Measurements from ENCODE around the gene TEAD3. TPM values are rescaled to one million over a fixed set of nuclear protein-coding genes. Genes with fewer than 3 reads are reported as not detected.
A peak's percentile ranks its signal among the peaks of the same experiment; 100 is the strongest.
"Not testable (repeated sequence)": the region's sequence is repeated elsewhere in the genome, so short reads cannot be mapped to it uniquely, and the experiment has no call there.

TEAD3 gene
- total RNA-seq (2014; rRNA removed; shearing (Covaris generic); ENCODE audit: low replicate concordance): not detected in 2 replicates

- H3K27me3 ChIP-seq (ENCODE audit: low read length): no peaks in the 10 kb centered on the region
- H3K9ac ChIP-seq (ENCODE audit: low read length): peak within 1 kb of the TSS; percentile 45
- peak within 1 kb of the TSS; percentile 65 for H3K4me2 ChIP-seq (ENCODE audit: low read depth, low read length, poor library complexity, severe bottlenecking)
- H3K4me3 ChIP-seq (ENCODE audit: low read length): peak within 1 kb of the TSS; percentile 61
- H3K79me2 ChIP-seq (ENCODE audit: low read length): no peaks in the 10 kb centered on the region
- H3K9me3 ChIP-seq (ENCODE audit: low read length): no peaks in the 10 kb centered on the region
- H3K36me3 ChIP-seq (ENCODE audit: insufficient read depth, low read length): no peaks in the 10 kb centered on the region
- H4K20me1 ChIP-seq (ENCODE audit: insufficient read depth, low read depth, low read length): 0 out of 2 replicates have a peak, but pooled peaks cover 4% of the 10 kb centered on the region
- peak; percentile 64 for DNase-seq
- H3K27ac ChIP-seq (ENCODE audit: low read length): no peak within 1 kb of the TSS
- no peak within 1 kb of the TSS for H2AFZ ChIP-seq (ENCODE audit: low read length)
- peaks cover 3% of the 10 kb centered on the region; the same call in 1 of the 2 replicates for H3K4me1 ChIP-seq (ENCODE audit: low read length)
- no peaks in the 10 kb centered on the region for H3K9me2 ChIP-seq (replicated peaks; ENCODE audit: insufficient read depth, low read length)
These were observed at the start of gene TEAD3 for GRCh38 chr6:35496841-35497570. TEAD3 (minus strand) TSS chr6:35497079.

GRCh38 chr6:35544769-35545361 is 48.0 kb upstream of the TEAD3 start:
- Histone ChIP-seq H3K4me3 (ENCODE audit: low read length) (no peak overlapping the region), H3K4me2 (ENCODE audit: low read depth, low read length, poor library complexity, severe bottlenecking) (no peak overlapping the region), H3K9ac (ENCODE audit: low read length) (no peak overlapping the region), H4K20me1 (ENCODE audit: insufficient read depth, low read depth, low read length) (no peaks in the 10 kb centered on the region), H3K27me3 (ENCODE audit: low read length) (no peaks in the 10 kb centered on the region), H3K27ac (ENCODE audit: low read length) (no peak overlapping the region), H3K36me3 (ENCODE audit: insufficient read depth, low read length) (no peaks in the 10 kb centered on the region), H3K9me3 (ENCODE audit: low read length) (peaks cover 4% of the 10 kb centered on the region), H2AFZ (ENCODE audit: low read length) (no peak overlapping the region), H3K4me1 (ENCODE audit: low read length) (no peaks in the 10 kb centered on the region), H3K9me2 (replicated peaks; ENCODE audit: insufficient read depth, low read length) (no peaks in the 10 kb centered on the region), H3K79me2 (ENCODE audit: low read length) (no peaks in the 10 kb centered on the region)
- DNase-seq: no peak

- H3K27ac ChIP-seq (ENCODE audit: low read length): no peak overlapping the region
These were observed 46.7 kb upstream of the TEAD3 start for GRCh38 chr6:35543459-35544193.

GRCh38 chr6:35541836-35542235 is 45.0 kb upstream of the TEAD3 start:
- no peak for DNase-seq
- no peaks in the 10 kb centered on the region for H3K36me3 ChIP-seq (ENCODE audit: insufficient read depth, low read length)
- no peak overlapping the region for H3K4me2 ChIP-seq (ENCODE audit: low read depth, low read length, poor library complexity, severe bottlenecking)
- H3K9ac ChIP-seq (ENCODE audit: low read length): no peak overlapping the region
- no peak overlapping the region for H2AFZ ChIP-seq (ENCODE audit: low read length)
- no peak overlapping the region for H3K4me3 ChIP-seq (ENCODE audit: low read length)
- H3K9me2 ChIP-seq (replicated peaks; ENCODE audit: insufficient read depth, low read length): no peaks in the 10 kb centered on the region
- H4K20me1 ChIP-seq (ENCODE audit: insufficient read depth, low read depth, low read length): no peaks in the 10 kb centered on the region
- H3K4me1 ChIP-seq (ENCODE audit: low read length): no peaks in the 10 kb centered on the region
- H3K27me3 ChIP-seq (ENCODE audit: low read length): no peaks in the 10 kb centered on the region
- no peaks in the 10 kb centered on the region for H3K79me2 ChIP-seq (ENCODE audit: low read length)
- H3K9me3 ChIP-seq (ENCODE audit: low read length): no peaks in the 10 kb centered on the region
- H3K27ac ChIP-seq (ENCODE audit: low read length): no peak overlapping the region

More at GRCh38 chr6:35543459-35544193, 46.7 kb upstream of the TEAD3 start:
- Histone ChIP-seq H2AFZ (ENCODE audit: low read length) (0 out of 2 replicates have a peak overlapping the region, but pooled peaks have one; percentile 28), H3K79me2 (ENCODE audit: low read length) (no peaks in the 10 kb centered on the region), H3K27me3 (ENCODE audit: low read length) (no peaks in the 10 kb centered on the region), H3K9me3 (ENCODE audit: low read length) (no peaks in the 10 kb centered on the region), H3K36me3 (ENCODE audit: insufficient read depth, low read length) (no peaks in the 10 kb centered on the region), H3K9ac (ENCODE audit: low read length) (no peak overlapping the region), H4K20me1 (ENCODE audit: insufficient read depth, low read depth, low read length) (no peaks in the 10 kb centered on the region), H3K9me2 (replicated peaks; ENCODE audit: insufficient read depth, low read length) (no peaks in the 10 kb centered on the region), H3K4me1 (ENCODE audit: low read length) (no peaks in the 10 kb centered on the region), H3K4me2 (ENCODE audit: low read depth, low read length, poor library complexity, severe bottlenecking) (no peak overlapping the region), H3K4me3 (ENCODE audit: low read length) (no peak overlapping the region)
- DNase-seq: no peak

GRCh38 chr6:35539223-35539622 is 42.3 kb upstream of the TEAD3 start:
- Histone ChIP-seq H3K4me2 (ENCODE audit: low read depth, low read length, poor library complexity, severe bottlenecking) (no peak overlapping the region), H3K9ac (ENCODE audit: low read length) (no peak overlapping the region), H3K79me2 (ENCODE audit: low read length) (no peaks in the 10 kb centered on the region), H3K27ac (ENCODE audit: low read length) (no peak overlapping the region), H3K9me3 (ENCODE audit: low read length) (no peaks in the 10 kb centered on the region), H4K20me1 (ENCODE audit: insufficient read depth, low read depth, low read length) (no peaks in the 10 kb centered on the region), H3K36me3 (ENCODE audit: insufficient read depth, low read length) (no peaks in the 10 kb centered on the region), H3K9me2 (replicated peaks; ENCODE audit: insufficient read depth, low read length) (no peaks in the 10 kb centered on the region), H3K27me3 (ENCODE audit: low read length) (no peaks in the 10 kb centered on the region), H3K4me3 (ENCODE audit: low read length) (no peak overlapping the region), H2AFZ (ENCODE audit: low read length) (no peak overlapping the region), H3K4me1 (ENCODE audit: low read length) (no peaks in the 10 kb centered on the region)
- peak; percentile 15 for DNase-seq

- not testable (repeated sequence) for H3K9ac ChIP-seq (ENCODE audit: low read length); H3K27me3 ChIP-seq (ENCODE audit: low read length); H3K9me2 ChIP-seq (replicated peaks; ENCODE audit: insufficient read depth, low read length); H4K20me1 ChIP-seq (ENCODE audit: insufficient read depth, low read depth, low read length); H3K79me2 ChIP-seq (ENCODE audit: low read length); H3K4me1 ChIP-seq (ENCODE audit: low read length); H3K9me3 ChIP-seq (ENCODE audit: low read length); H2AFZ ChIP-seq (ENCODE audit: low read length); H3K4me3 ChIP-seq (ENCODE audit: low read length); DNase-seq; H3K4me2 ChIP-seq (ENCODE audit: low read depth, low read length, poor library complexity, severe bottlenecking); H3K36me3 ChIP-seq (ENCODE audit: insufficient read depth, low read length); H3K27ac ChIP-seq (ENCODE audit: low read length)
These were observed 39.0 kb upstream of the TEAD3 start for GRCh38 chr6:35535847-35536246.

GRCh38 chr6:35534407-35535170 is 37.7 kb upstream of the TEAD3 start:
- Histone ChIP-seq H3K36me3 (ENCODE audit: insufficient read depth, low read length) (no peaks in the 10 kb centered on the region), H3K4me1 (ENCODE audit: low read length) (no peaks in the 10 kb centered on the region), H3K4me3 (ENCODE audit: low read length) (no peak overlapping the region), H3K9me2 (replicated peaks; ENCODE audit: insufficient read depth, low read length) (no peaks in the 10 kb centered on the region), H2AFZ (ENCODE audit: low read length) (no peak overlapping the region), H3K27ac (ENCODE audit: low read length) (no peak overlapping the region), H3K27me3 (ENCODE audit: low read length) (no peaks in the 10 kb centered on the region), H3K9ac (ENCODE audit: low read length) (no peak overlapping the region), H3K4me2 (ENCODE audit: low read depth, low read length, poor library complexity, severe bottlenecking) (no peak overlapping the region), H3K9me3 (ENCODE audit: low read length) (no peaks in the 10 kb centered on the region), H4K20me1 (ENCODE audit: insufficient read depth, low read depth, low read length) (no peaks in the 10 kb centered on the region), H3K79me2 (ENCODE audit: low read length) (no peaks in the 10 kb centered on the region)
- no peak for DNase-seq
